ENCODE results near the gene C1QTNF1. TPM values are rescaled to one million over a fixed set of nuclear protein-coding genes. Genes with fewer than 3 reads are reported as not detected.

The C1QTNF1 gene
- total RNA-seq, 1 experiment from 2014 or later = 4.0 TPM

DNA sequence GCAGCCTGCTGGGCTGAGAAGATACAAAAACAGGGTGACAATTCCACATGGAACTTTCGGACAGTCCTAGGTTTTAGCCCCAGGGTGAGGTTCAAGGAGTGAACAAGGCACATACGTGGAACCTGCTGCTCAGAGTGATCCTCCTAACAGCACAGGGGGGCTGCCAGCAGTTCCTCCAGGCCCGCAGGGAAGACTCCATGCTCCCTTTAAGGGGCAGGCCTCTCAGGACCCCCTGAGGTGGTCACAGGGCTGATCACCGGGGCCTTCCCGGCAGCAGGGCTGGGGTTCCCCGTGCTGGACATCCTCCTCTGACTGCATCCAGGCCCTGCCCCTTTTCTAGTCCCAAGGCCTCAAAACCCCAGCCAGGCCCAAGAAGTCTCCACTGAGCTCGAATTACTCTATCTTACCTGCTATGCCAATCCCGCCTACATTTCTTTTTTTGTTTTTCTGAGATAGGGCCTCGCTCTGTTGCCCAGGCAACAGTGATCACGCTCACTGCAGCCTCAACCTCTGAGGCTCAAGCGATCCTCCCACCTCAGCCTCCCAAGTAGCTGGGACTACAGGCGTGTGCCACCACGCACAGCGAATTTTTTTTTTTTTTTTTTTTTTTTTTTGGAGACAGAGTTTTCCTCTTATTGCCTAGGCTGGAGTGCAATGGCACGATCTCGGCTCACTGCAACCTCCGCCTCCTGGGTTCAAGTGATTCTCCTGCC, 24.8 kb upstream of the C1QTNF1 start:
- Histone ChIP-seq H3K36me3 (ENCODE audit: control insufficient read depth in 1 of 2, insufficient read depth in 2 of 2, low read length in 2 of 2) (peaks cover 36 to 48% of the 10 kb centered on the region in 2 experiments; a peak in 3 of 4 replicates), H3K4me2 (ENCODE audit: low read length) (no peak overlapping the region), H3K9me2 (ENCODE audit: insufficient read depth) (no peaks in the 10 kb centered on the region), H3K9ac (ENCODE audit: low read length) (no peak overlapping the region), H3K27ac (ENCODE audit: low read depth, low read length) (no peak overlapping the region; the same call in 1 of the 2 replicates), H3K4me3 (replicated peaks in 1 of 2; ENCODE audit: low read depth in 1 of 2, low read length in 2 of 2) (no peak overlapping the region), H4K20me1 (ENCODE audit: insufficient read depth) (no peaks in the 10 kb centered on the region), H3K27me3 (ENCODE audit: insufficient read depth, low read length) (no peaks in the 10 kb centered on the region), H3K4me1 (ENCODE audit: control insufficient read depth in 1 of 2, insufficient read depth in 2 of 2, low read length in 2 of 2) (no peaks in the 10 kb centered on the region), H2AFZ (ENCODE audit: low read depth, low read length, poor library complexity, severe bottlenecking) (no peak overlapping the region), H3K79me2 (ENCODE audit: insufficient read depth, low read length) (peaks cover 80% of the 10 kb centered on the region), H3K9me3 (ENCODE audit: control insufficient read depth in 1 of 2, insufficient read depth in 1 of 2, low read depth in 1 of 2, low read length in 2 of 2) (no peaks in the 10 kb centered on the region)
- ChIA-PET CTCF (interaction anchor here (0.7 to 1.2 kb wide), 2 partner anchors 24 to 46 kb away, joined by 3 read pairs; no protein-coding TSS in a partner anchor), POLR2A (interaction anchor here (0.7 kb wide), 1 partner anchor 483 kb away, joined by 4 read pairs; no protein-coding TSS in a partner anchor), RAD21 (ENCODE audit: low non-redundant PET in 1 of 2, low total read pairs in 2 of 2, uncharacterized antibody in 2 of 2, unreplicated experiment in 2 of 2) (no interaction called here)
- ATAC-seq = no peak
- intact Hi-C loops (cut with micrococcal nuclease) = no loop called here
- no TSS peak for BruUV-seq (replicated peaks)
- DNase-seq (ENCODE audit: low read depth, low spot score) = no peak
- TF ChIP-seq POLR2A (IDR thresholded peaks at IDR 0.05; ENCODE audit: borderline replicate concordance, extremely low read depth, insufficient read depth, insufficient read length) = no peak

GRCh38 chr17:78999947-79000395, 24.0 kb upstream of the C1QTNF1 start:
- no peak for DNase-seq (ENCODE audit: low read depth, low spot score)
- no peak overlapping the region for H3K4me2 ChIP-seq (ENCODE audit: low read length)
- BruUV-seq (replicated peaks) = no TSS peak

More at GRCh38 chr17:78999947-79000395, 24.0 kb upstream of the C1QTNF1 start:
- Histone ChIP-seq H2AFZ (ENCODE audit: low read depth, low read length, poor library complexity, severe bottlenecking) (no peak overlapping the region), H3K9ac (ENCODE audit: low read length) (no peak overlapping the region), H3K27ac (ENCODE audit: low read depth, low read length) (no peak overlapping the region), H3K9me2 (ENCODE audit: insufficient read depth) (no peaks in the 10 kb centered on the region), H3K4me1 (ENCODE audit: control insufficient read depth in 1 of 2, insufficient read depth in 2 of 2, low read length in 2 of 2) (no peaks in the 10 kb centered on the region), H3K9me3 (ENCODE audit: control insufficient read depth in 1 of 2, insufficient read depth in 1 of 2, low read depth in 1 of 2, low read length in 2 of 2) (no peaks in the 10 kb centered on the region), H3K79me2 (ENCODE audit: insufficient read depth, low read length) (peaks cover 81% of the 10 kb centered on the region), H3K27me3 (ENCODE audit: insufficient read depth, low read length) (no peaks in the 10 kb centered on the region), H3K4me3 (replicated peaks in 1 of 2; ENCODE audit: low read depth in 1 of 2, low read length in 2 of 2) (no peak overlapping the region), H3K36me3 (ENCODE audit: control insufficient read depth in 1 of 2, insufficient read depth in 2 of 2, low read length in 2 of 2) (peaks cover 36 to 41% of the 10 kb centered on the region in 2 experiments; a peak in 3 of 4 replicates), H4K20me1 (ENCODE audit: insufficient read depth) (no peaks in the 10 kb centered on the region)
- ChIA-PET RAD21 (ENCODE audit: low non-redundant PET in 1 of 2, low total read pairs in 2 of 2, uncharacterized antibody in 2 of 2, unreplicated experiment in 2 of 2) (interaction anchor here in 1 of 2 experiments (0.5 kb wide), 1 partner anchor 615 kb away, joined by 3 read pairs; no protein-coding TSS in a partner anchor), CTCF (interaction anchor here (0.7 to 1.2 kb wide), 2 partner anchors 25 to 46 kb away, joined by 3 read pairs; no protein-coding TSS in a partner anchor), POLR2A (interaction anchor here (1.2 kb wide), 1 partner anchor 10 kb away, joined by 6 read pairs; the partner anchor contains the start of gene CANT1)
- ATAC-seq = no peak
- intact Hi-C loops (cut with micrococcal nuclease) = no loop called here
- TF ChIP-seq CEBPB (IDR thresholded peaks at IDR 0.05; ENCODE audit: low read depth) (no peak), EZH2phosphoT487 (IDR thresholded peaks at IDR 0.05; ENCODE audit: borderline replicate concordance) (no peak), ELF1 (IDR thresholded peaks at IDR 0.05; ENCODE audit: borderline replicate concordance, low read depth) (no peak), MAX (IDR thresholded peaks at IDR 0.05) (no peak), EGR1 (IDR thresholded peaks at IDR 0.05; ENCODE audit: low read depth) (no peak), ZFX (IDR thresholded peaks at IDR 0.05) (no peak), SRF (IDR thresholded peaks at IDR 0.05; ENCODE audit: low read depth) (no peak), SIN3A (IDR thresholded peaks at IDR 0.05; ENCODE audit: low read depth) (no peak), SP1 (IDR thresholded peaks at IDR 0.05; ENCODE audit: low read depth) (no peak), POLR2A (IDR thresholded peaks at IDR 0.05; ENCODE audit: borderline replicate concordance, extremely low read depth, insufficient read depth, insufficient read length) (no peak), FOSL1 (IDR thresholded peaks at IDR 0.05; ENCODE audit: low read depth) (no peak), RAD21 (IDR thresholded peaks at IDR 0.05; ENCODE audit: low read depth) (no peak), ZNF274 (IDR thresholded peaks at IDR 0.05; ENCODE audit: low read depth, low read length) (no peak), TCF7L2 (IDR thresholded peaks at IDR 0.05; ENCODE audit: borderline replicate concordance, extremely low read depth, insufficient read depth, insufficient read length) (no peak), CBX3 (IDR thresholded peaks at IDR 0.05; ENCODE audit: low read depth) (no peak), ATF3 (IDR thresholded peaks at IDR 0.05) (no peak), YY1 (IDR thresholded peaks at IDR 0.05; ENCODE audit: extremely low read depth, insufficient replicate concordance, low read depth, low read length) (no peak), EZH2 (IDR thresholded peaks at IDR 0.05) (no peak)
- TF ChIP-seq, protein P1, sequence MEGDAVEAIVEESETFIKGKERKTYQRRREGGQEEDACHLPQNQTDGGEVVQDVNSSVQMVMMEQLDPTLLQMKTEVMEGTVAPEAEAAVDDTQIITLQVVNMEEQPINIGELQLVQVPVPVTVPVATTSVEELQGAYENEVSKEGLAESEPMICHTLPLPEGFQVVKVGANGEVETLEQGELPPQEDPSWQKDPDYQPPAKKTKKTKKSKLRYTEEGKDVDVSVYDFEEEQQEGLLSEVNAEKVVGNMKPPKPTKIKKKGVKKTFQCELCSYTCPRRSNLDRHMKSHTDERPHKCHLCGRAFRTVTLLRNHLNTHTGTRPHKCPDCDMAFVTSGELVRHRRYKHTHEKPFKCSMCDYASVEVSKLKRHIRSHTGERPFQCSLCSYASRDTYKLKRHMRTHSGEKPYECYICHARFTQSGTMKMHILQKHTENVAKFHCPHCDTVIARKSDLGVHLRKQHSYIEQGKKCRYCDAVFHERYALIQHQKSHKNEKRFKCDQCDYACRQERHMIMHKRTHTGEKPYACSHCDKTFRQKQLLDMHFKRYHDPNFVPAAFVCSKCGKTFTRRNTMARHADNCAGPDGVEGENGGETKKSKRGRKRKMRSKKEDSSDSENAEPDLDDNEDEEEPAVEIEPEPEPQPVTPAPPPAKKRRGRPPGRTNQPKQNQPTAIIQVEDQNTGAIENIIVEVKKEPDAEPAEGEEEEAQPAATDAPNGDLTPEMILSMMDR (IDR thresholded peaks at IDR 0.05 in 2 of 3, conservative IDR thresholded peaks at IDR 0.05 in 1 of 3; ENCODE audit: borderline replicate concordance in 1 of 3, insufficient read depth in 1 of 3, low read depth in 2 of 3, low read length in 2 of 3) = no peak

Measured in HCT116 (cell line).